ENCODE measurements around the gene ATP11A. TPM values are rescaled to one million over a fixed set of nuclear protein-coding genes. Genes with fewer than 3 reads are reported as not detected.

ATP11A gene
- total RNA-seq, 1 donor from 2014 or later: 6.1 TPM

DNA sequence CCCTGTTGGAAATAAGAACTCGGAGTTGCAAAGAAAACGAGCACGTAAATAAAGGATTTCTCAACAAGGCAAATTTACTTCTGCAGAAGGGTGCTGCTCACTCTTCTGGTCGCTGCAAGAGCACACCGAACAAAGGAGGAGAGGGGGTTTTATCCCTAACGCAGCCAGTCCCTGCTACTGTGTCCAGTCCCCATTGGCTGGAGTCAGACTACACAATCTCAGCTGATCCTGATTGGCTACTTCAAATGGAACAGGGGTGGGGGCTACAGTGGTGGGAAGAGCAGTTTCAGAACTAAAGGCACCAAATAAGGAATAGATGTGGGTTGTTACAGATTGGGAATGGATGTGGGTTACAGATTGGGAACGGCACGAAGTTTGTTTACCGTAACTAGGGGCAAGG lies 215.2 kb downstream of the ATP11A start:
- TF ChIP-seq, protein P1, sequence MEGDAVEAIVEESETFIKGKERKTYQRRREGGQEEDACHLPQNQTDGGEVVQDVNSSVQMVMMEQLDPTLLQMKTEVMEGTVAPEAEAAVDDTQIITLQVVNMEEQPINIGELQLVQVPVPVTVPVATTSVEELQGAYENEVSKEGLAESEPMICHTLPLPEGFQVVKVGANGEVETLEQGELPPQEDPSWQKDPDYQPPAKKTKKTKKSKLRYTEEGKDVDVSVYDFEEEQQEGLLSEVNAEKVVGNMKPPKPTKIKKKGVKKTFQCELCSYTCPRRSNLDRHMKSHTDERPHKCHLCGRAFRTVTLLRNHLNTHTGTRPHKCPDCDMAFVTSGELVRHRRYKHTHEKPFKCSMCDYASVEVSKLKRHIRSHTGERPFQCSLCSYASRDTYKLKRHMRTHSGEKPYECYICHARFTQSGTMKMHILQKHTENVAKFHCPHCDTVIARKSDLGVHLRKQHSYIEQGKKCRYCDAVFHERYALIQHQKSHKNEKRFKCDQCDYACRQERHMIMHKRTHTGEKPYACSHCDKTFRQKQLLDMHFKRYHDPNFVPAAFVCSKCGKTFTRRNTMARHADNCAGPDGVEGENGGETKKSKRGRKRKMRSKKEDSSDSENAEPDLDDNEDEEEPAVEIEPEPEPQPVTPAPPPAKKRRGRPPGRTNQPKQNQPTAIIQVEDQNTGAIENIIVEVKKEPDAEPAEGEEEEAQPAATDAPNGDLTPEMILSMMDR (IDR thresholded peaks at IDR 0.05; ENCODE audit: insufficient read depth, low read length, severe bottlenecking): no peak
- Histone ChIP-seq H3K36me3 (ENCODE audit: control insufficient read depth, insufficient read depth, low read length) (no peaks in the 10 kb centered on the region), H3K4me3 (ENCODE audit: low read depth, low read length) (no peak overlapping the region), H3K27me3 (ENCODE audit: control insufficient read depth, insufficient read depth, low read length) (no peaks in the 10 kb centered on the region)
- DNase-seq (ENCODE audit: low read depth): no peak
- FAIRE-seq: no peak

DNA sequence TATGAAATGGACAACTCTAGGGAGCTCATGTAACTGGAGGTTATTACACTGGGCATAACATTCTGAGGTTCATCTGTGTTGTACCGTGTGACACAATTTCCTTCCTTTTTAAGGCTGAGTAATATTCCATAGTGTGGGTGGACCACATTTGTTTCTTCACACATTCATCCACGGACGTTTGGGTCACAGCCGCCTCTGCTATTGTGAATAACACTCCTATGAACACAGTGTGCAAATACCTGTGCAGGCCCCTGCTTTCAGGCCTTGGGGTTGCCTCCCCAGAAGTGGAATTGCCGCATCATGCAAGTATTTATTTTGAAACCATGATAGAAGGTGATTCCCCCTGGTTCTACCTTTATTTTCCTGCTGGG lies 215.8 kb downstream of the ATP11A start:
- FAIRE-seq (no peak), DNase-seq (ENCODE audit: low read depth) (no peak)
- TF ChIP-seq, protein P1 (IDR thresholded peaks at IDR 0.05; ENCODE audit: insufficient read depth, low read length, severe bottlenecking): no peak
- H3K36me3 ChIP-seq (ENCODE audit: control insufficient read depth, insufficient read depth, low read length): no peaks in the 10 kb centered on the region
- H3K4me3 ChIP-seq (ENCODE audit: low read depth, low read length): no peak overlapping the region
- no peaks in the 10 kb centered on the region for H3K27me3 ChIP-seq (ENCODE audit: control insufficient read depth, insufficient read depth, low read length)

DNA sequence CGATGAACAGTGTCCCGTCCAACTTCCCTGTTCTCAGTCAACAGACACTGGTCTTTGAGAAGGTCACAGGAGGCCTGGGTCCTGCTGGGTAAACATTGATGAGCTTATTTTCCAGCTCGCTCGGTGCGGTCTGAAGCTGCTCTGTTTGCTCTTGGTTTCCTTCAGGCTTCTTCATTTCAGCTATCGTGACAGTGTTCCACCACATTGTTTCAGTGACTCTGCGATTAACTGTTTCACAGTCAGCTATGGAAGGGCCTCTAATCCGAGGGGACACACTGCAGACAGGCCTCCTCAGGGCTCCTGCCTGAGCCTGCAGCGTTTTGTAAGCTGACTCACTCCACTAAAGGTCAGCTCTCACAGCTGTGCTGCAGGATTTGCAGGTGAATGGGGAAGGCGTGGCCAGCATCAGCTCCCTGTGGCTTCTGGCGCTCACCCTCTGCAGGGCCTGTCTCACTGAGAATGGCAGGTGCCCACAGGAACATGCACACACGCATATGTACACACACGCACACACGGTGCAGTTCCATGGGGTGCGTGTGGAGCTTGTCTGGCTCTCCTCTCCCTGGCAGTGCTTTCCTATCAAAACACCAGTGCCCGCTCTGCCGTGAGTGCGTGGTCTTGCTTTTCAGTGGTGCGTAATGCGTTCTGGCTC lies 216.3 kb downstream of the ATP11A start:
- TF ChIP-seq, protein P1 (IDR thresholded peaks at IDR 0.05; ENCODE audit: insufficient read depth, low read length, severe bottlenecking): no peak
- Histone ChIP-seq H3K36me3 (ENCODE audit: control insufficient read depth, insufficient read depth, low read length) (no peaks in the 10 kb centered on the region), H3K4me3 (ENCODE audit: low read depth, low read length) (no peak overlapping the region), H3K27me3 (ENCODE audit: control insufficient read depth, insufficient read depth, low read length) (no peaks in the 10 kb centered on the region)
- peak; percentile 96 for FAIRE-seq
- peak; percentile 72 for DNase-seq (ENCODE audit: low read depth)

DNA sequence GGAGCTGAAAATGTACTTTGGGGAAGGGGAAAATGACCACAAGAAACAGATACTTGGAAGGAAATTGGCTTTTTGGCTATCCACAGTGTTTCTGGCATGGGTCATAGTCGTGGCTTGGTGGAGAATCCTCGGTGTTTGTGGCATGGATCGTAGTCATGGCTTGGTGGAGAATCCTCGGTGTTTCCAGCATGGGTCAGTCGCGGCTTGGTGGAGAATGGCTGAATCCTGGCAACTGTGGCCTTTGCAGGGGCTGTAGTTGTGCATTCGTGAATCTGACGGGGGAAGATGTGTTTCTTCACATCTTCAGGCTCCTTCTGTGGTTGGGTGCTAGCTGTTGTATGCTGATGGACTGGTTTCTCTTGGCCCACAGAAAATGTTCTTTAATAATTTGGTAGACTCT lies 217.4 kb downstream of the ATP11A start:
- H3K36me3 ChIP-seq (ENCODE audit: control insufficient read depth, insufficient read depth, low read length): no peaks in the 10 kb centered on the region
- H3K27me3 ChIP-seq (ENCODE audit: control insufficient read depth, insufficient read depth, low read length): no peaks in the 10 kb centered on the region
- H3K4me3 ChIP-seq (ENCODE audit: low read depth, low read length): no peak overlapping the region
- DNase-seq (ENCODE audit: low read depth) (no peak), FAIRE-seq (no peak)
- TF ChIP-seq, protein P1 (IDR thresholded peaks at IDR 0.05; ENCODE audit: insufficient read depth, low read length, severe bottlenecking): no peak

DNA sequence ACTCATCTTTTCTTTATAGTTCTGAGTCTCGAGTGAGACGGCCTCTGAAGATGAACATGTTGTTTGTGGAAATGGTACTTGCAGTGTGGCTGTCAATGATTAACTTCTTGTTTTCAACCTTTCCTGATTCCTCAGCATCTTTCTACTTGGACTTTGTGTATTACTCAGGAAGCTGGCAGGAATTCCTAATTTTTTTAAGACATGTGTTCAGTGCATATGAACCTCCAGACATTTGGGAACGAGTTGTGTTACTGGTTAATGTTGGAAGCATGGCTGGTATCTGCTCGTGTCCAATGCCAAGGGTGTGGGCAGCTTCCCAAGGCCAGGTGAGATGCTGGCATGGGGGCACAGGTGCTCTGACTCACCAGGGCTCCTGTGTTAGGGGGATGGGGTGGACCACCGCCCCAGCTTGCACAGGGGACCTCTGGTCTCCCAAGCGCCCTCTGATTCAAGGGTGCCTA lies 218.1 kb downstream of the ATP11A start:
- Histone ChIP-seq H3K4me3 (ENCODE audit: low read depth, low read length) (no peak overlapping the region), H3K36me3 (ENCODE audit: control insufficient read depth, insufficient read depth, low read length) (no peaks in the 10 kb centered on the region), H3K27me3 (ENCODE audit: control insufficient read depth, insufficient read depth, low read length) (no peaks in the 10 kb centered on the region)
- DNase-seq (ENCODE audit: low read depth) (no peak), FAIRE-seq (no peak)
- TF ChIP-seq, protein P1 (IDR thresholded peaks at IDR 0.05; ENCODE audit: insufficient read depth, low read length, severe bottlenecking): no peak

DNA sequence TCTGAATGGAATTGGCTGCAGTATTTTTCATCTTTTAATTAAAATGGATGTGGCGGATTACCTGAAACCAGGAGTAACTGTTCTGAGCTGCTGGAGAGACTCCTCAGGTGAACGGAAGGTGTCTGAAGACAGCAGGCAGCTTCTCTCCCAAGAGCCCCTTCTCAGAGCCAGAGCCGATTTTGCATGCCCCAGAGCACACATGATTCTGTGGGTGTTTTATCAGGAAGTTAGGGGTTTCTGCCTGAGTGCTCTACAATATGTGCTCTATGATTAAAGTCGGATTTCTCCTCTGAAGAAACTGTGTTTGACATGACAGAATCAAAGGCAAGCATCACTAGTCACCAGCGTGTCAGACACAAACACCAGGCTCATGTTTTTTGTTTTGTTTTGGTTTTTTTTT lies 218.5 kb downstream of the ATP11A start:
- FAIRE-seq (no peak), DNase-seq (ENCODE audit: low read depth) (no peak)
- H3K27me3 ChIP-seq (ENCODE audit: control insufficient read depth, insufficient read depth, low read length): no peaks in the 10 kb centered on the region
- TF ChIP-seq, protein P1 (IDR thresholded peaks at IDR 0.05; ENCODE audit: insufficient read depth, low read length, severe bottlenecking): no peak
- H3K36me3 ChIP-seq (ENCODE audit: control insufficient read depth, insufficient read depth, low read length): no peaks in the 10 kb centered on the region
- no peak overlapping the region for H3K4me3 ChIP-seq (ENCODE audit: low read depth, low read length)
